Stimulated activated CD8-positive, alpha-beta memory T cell treated with anti-CD3 and anti-CD28 coated beads, Interleukin-15, amount 100 ng/mL, for 1 hour (primary cell): ENCODE data around the gene DEPDC4.
A peak's percentile ranks its signal among the peaks of the same experiment; 100 is the strongest.

Experiments
- DNase-seq: peaks from one replicate; pipeline ENCODE4 v3.0.0-alpha.2; 2020; ENCODE audit warnings: low read depth

Gene DEPDC4

DNA sequence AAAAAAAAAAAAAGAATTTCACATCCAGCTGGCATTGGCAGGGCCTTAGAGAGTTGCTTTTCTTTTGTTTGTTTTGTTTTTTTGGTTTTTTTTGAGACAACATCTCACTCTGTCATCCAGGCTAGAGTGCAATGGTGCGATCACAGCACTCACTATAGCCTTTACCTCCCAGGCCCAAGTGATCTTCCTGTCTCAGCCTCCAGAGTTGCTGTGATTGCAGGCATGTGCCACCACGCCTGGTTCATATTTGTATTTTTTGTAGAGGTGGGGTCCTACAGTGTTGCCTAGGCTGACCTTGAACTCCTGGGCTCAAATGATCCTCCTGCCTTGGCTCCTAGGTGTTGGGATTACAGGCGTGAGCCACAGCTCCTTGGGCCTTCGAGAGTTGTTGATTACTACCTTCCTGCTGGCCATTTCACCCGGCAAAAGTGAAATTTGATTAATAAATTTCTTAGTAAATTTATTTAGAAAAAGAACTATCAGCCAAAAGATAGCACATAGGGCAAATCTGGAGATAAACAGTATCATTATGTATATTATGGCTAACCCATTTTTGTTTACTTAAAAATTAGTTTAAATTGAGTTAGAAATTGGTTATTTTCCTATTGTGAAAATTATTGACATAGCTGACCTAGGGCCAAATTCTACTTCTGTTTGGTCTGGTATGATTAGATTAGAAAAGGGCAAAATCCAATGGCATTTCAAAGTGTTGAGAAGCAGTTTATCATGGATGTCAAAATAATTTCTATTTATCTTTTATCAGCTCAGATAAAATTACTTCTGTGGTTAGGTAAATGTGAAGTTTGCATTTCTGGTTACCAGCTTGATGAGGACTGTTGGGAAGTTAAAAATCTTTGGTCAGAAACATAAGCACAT, 53.6 kb downstream of the DEPDC4 start:
- DNase-seq, result no peak

DNA sequence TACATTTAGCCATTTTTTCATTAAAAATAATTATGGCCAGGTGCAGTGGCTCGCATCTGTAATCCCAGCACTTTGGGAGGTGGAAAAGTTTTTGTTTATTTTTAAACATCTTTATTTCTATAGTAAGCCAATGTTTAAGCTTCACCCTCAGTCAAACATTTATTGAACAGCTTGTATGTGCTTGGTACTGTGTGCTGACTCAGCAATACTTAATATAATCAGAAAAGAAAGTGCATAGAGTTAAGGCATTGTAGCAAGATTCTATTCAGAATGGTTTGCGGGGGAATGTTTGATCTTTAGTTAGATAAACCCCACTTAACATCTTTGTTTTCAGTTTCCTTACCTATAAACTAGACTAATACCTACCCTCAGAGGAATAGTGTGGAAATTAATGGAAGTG, 55.2 kb downstream of the DEPDC4 start:
- DNase-seq, result no peak

DNA sequence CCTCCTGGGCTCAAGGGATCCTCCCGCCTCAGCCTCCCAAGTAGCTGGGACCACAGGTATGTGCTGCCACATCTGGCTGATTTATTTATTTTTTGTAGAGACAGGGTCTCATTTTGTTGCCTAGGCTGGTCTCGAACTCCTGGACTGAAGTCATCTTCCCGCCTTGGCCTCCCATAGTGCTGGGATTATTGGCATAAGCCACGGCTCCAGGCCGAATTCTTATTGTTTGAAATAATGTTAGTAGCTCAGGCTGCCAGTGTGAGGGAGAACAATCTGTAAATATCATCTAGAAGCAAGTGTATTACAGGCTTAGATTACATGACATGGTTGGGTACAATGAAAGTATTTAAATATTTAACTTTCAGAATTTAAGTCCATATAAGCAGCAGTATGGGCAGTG, 58.0 kb downstream of the DEPDC4 start:
- no peak for DNase-seq

DNA sequence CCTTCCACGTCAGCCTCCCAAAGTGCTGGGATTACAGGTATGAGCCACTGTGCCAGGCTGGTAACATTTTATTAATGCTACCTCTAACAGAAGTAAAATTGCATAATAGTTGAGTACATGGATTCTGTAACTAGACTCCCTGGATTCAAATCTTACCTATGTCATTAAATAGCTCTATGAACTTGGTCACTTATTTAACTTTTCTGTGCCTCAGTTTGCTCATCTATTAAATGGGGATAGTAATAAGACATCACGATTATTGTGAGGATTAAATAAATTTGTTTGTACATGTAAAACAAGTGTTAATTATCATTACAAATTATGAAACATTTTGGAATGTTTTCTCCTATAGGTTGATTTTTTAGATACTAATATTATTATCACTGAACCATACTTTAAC, 59.6 kb downstream of the DEPDC4 start:
- no peak for DNase-seq

DNA sequence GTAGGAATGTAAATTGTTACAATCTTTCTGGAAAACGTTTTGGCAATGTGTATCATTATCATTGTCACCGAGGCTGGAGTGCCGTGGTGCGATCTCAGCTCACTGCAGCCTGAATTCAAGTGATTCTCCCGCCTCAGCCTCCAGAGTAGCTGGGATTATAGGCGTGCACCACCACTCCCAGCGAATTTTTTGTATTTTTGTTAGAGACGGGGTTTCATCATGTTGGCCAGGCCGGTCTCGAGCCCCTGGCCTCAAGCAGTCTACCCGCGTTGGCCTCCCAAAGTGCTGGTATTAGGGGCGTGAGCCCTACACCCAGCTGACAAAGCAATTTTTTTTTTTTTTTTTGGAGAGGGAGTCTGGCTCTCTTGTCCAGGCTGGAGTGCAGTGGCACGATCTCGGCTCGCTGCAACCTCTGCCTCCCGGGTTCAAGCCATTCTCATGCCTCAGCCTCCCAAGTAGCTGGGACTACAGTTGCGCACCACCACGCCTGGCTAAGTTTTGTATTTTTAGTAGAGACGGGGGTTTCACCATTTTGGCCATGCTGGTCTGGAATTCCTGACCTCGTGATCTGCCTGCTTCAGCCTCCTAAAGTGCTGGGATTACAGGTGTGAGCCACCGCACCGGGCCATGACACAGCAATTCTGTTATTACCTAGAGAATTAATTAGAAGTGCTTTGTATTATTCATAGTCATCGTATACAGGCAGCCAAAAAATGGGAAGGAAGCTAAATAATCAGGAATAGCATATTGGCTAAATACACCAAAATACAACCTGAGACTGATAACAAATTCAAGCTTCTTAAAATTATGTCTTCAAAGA, 65.1 kb downstream of the DEPDC4 start:
- no peak for DNase-seq

DNA sequence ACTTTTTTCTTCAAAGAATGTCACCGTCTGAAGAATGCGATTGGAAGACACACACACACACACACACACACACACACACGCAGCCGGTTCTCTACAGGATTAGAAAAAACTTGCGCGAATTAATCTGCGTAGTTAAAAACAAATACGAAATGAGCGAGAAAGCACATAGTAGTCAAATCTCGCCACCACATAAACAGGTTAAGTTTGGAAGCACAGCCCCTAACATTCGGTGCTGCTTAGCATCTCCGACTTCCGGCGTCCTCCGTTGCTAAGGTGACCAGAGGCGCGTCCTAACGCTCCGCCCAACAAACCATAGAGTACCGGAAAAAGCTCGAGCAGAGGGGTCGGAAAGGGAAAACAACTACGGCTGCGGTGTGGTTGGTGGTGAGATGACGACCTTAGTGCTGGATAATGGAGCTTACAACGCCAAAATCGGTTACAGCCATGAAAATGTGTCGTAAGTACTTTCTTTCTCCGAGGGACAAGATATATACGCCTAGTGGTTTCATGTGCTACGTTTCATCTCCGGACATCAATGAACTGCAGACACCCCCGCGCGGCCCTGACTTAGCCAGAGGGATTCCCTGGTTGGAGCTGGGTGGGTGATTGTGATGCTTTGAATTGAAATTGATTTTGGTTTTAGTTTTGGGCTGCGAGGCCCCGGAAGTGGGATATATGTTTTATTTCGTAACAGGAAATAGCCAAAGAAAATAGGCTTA, 66.3 kb downstream of the DEPDC4 start, which contains the start of gene ACTR6:
ACTR6 (plus strand) TSS at position 353 of the 719 bp plus-strand sequence; CDS start at position 390, 37 bp downstream.
- DNase-seq, result peak; percentile 99

DNA sequence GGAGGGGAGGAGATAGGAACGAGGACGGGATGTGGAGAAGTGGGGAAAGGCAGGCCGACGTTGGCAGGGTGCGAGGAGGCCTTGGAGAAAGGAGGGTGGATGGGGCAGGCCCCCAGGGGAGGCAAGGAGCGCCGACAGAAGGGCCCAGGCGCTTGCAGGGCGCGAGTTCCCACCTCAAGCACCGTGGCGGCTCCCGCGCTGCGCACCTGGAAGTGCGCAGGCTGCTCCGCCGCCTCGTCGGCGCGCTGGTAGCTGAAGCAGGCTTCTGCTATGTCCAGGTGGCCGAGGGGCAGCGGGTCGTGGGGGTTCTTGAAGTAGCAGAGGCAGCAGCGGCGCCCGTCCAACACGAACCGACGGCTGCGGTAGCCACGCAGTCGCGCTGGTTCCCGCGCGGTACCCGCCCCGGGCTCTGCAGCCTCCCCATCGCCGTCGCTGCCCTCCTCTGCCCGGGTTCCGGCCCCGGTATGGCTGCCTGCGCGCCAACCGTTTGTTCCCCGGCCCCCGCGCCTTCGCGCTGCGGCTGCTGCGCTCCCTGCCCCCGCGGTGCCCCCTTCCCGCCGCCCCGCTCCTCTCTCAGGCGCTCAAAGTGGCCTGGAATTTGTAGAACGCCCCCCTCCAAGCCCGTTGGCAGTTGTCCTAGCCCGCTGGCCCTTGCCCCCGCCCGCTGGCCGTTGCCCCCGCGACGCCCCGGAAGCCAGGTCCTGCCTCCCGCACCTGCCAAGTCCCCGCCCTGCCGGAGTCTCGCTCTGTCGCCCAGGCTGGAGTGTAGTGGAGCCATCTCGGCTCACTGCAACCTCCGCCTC, 67.3 kb downstream of the DEPDC4 start:
- peak; percentile 45 for DNase-seq

DNA sequence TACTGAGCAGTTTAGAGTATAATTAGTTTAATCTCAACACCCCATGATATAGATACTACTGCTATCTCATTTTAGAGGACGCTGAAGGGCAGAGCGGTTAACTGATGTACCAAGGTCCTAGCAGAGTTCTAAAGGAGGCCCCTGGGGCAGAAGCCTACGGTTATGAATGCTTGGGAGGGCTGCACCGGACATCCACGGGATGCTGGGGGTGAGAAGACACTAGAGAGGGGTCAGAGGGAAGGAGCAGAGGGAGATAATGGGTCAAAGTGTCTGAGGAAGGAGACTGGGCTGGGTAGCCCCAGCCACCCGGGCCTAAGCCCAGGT, 67.9 kb downstream of the DEPDC4 start:
- no peak for DNase-seq

DNA sequence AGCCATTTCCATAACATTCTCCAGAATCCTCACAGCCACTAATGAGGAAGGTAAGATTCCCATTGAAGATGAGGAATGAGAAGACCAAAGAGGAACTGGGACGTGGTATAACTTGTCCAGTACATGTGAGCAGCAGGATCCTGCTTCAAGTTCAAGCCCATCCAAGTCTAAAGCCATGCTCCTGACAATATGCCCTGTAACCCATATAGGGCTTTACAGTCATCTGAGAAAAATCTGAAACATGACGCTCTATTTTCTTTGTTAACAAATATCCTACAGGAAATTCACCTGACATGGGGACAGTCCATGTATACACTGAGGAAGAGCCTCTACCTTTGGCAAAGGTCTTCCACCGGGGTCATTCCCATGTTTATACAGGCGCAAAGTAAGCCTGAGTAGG, 69.4 kb downstream of the DEPDC4 start:
- no peak for DNase-seq

DNA sequence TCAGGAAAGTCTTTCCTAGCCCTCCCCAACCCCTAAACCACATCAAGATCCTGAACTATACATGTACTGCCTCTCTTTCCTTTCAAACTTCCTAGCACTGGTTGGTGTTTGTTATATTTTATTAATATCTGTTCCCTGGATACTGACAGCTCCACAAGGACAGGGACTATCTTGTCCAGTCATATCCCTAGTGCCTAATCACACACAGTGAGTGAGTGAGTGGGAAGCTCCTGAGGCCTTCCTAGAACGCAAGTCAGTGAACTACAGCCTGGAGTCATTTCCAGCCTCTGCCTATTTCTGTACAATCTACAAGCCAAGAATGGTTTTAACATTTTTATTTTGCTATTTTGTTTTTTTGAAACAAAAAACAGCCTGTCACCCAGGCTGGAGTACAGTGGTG, 73.8 kb downstream of the DEPDC4 start:
- DNase-seq, result no peak
